ENCODE results near the gene SNRK.

The SNRK gene

DNA sequence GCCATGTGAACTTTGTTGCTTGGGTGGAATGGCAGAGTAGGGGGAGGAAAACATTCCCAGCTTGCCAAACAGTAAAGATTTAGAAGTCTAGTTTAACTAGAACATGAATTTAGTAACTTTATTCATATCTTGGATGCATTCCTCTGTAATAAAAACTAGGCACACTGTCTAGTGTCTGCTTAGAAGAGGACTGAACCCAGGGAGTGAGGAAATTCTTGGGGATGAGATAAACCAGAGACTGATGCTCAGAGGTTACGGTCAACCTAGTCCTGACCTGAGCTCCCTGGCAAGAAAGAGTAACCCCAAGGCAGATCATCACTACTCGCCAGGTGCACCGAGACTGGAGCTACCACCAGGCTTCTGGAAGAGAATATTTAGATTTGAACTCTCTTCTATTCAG, 58.2 kb downstream of the SNRK start:
- Histone ChIP-seq H3K36me3 (replicated peaks) (peaks cover 40% of the 10 kb centered on the region), H3K27me3 (replicated peaks) (no peaks in the 10 kb centered on the region), H3K4me3 (ENCODE audit: low read depth, low read length) (no peak overlapping the region), H3K27ac (no peak overlapping the region)
- DNase-seq: no peak
- in situ Hi-C loops (cut with HindIII; ENCODE audit: low pct_ligation_motif_present, low sequenced_read_pairs): no loop called here
- TF ChIP-seq, protein P1, sequence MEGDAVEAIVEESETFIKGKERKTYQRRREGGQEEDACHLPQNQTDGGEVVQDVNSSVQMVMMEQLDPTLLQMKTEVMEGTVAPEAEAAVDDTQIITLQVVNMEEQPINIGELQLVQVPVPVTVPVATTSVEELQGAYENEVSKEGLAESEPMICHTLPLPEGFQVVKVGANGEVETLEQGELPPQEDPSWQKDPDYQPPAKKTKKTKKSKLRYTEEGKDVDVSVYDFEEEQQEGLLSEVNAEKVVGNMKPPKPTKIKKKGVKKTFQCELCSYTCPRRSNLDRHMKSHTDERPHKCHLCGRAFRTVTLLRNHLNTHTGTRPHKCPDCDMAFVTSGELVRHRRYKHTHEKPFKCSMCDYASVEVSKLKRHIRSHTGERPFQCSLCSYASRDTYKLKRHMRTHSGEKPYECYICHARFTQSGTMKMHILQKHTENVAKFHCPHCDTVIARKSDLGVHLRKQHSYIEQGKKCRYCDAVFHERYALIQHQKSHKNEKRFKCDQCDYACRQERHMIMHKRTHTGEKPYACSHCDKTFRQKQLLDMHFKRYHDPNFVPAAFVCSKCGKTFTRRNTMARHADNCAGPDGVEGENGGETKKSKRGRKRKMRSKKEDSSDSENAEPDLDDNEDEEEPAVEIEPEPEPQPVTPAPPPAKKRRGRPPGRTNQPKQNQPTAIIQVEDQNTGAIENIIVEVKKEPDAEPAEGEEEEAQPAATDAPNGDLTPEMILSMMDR (IDR thresholded peaks at IDR 0.05; ENCODE audit: low read depth, low read length, missing control alignments): no peak

GRCh38 chr3:43345246-43345645, 58.9 kb downstream of the SNRK start:
- TF ChIP-seq, protein P1 (IDR thresholded peaks at IDR 0.05; ENCODE audit: low read depth, low read length, missing control alignments): no peak
- DNase-seq: no peak
- Histone ChIP-seq H3K27me3 (replicated peaks) (no peaks in the 10 kb centered on the region), H3K27ac (no peak overlapping the region), H3K36me3 (replicated peaks) (peaks cover 42% of the 10 kb centered on the region), H3K4me3 (ENCODE audit: low read depth, low read length) (no peak overlapping the region)
- in situ Hi-C loops (cut with HindIII; ENCODE audit: low pct_ligation_motif_present, low sequenced_read_pairs): no loop called here

DNA sequence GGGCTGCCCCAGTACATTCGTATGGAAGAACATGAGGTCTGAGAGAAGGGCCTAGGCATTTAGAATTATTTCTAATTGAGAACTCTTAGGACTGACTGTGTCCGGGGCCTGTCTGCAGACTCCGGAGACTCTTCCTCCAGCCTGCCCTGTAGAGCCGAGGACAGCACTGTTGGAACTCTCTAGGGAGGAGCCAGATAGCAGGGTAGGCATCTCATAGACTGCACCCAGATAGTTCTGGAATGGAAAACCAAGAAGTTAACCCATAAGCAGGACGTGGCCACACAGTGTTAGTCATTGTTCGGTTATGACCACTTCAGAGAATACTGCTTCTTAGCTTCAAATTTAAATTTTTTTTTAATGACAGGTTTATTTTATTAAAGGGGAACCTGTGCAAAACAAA, 59.5 kb downstream of the SNRK start:
- Histone ChIP-seq H3K27me3 (replicated peaks) (no peaks in the 10 kb centered on the region), H3K36me3 (replicated peaks) (peaks cover 43% of the 10 kb centered on the region), H3K4me3 (ENCODE audit: low read depth, low read length) (no peak overlapping the region), H3K27ac (peak overlapping the region; percentile 14)
- in situ Hi-C loops (cut with HindIII; ENCODE audit: low pct_ligation_motif_present, low sequenced_read_pairs): no loop called here
- DNase-seq: peak; percentile 78
- TF ChIP-seq, protein P1 (IDR thresholded peaks at IDR 0.05; ENCODE audit: low read depth, low read length, missing control alignments): no peak

DNA sequence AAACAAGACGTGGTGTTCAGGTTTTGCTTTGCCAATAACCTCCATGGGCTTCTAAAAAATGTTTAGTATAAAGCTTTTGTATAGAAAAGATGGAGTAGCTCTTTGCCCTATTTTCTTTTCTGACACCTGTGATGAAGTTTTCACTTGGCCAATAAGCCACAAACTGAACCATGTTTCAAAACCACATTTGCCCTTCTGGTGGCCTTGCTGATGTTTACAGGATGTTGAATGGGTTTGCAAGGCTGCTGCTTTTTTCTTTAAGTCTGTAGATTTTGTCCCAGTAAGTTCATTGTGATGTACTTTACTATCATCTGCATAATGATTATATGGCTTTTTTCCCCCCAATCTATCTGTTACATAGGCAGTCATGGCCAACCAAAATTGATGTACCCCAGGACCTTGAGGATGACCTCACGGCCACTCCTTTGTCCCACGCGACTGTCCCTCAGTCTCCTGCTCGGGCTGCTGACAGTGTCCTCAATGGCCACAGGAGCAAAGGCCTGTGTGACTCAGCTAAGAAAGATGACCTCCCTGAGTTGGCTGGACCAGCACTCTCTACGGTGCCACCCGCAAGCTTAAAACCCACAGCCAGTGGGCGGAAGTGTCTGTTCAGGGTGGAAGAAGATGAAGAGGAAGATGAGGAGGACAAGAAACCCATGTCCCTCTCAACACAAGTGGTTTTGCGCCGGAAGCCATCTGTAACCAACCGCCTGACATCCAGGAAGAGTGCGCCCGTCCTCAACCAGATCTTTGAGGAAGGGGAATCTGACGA, 60.8 kb downstream of the SNRK start:
- Histone ChIP-seq H3K36me3 (replicated peaks) (peaks cover 40% of the 10 kb centered on the region), H3K27ac (no peak overlapping the region), H3K27me3 (replicated peaks) (no peaks in the 10 kb centered on the region), H3K4me3 (ENCODE audit: low read depth, low read length) (no peak overlapping the region)
- DNase-seq: no peak
- in situ Hi-C loops (cut with HindIII; ENCODE audit: low pct_ligation_motif_present, low sequenced_read_pairs): no loop called here
- TF ChIP-seq, protein P1 (IDR thresholded peaks at IDR 0.05; ENCODE audit: low read depth, low read length, missing control alignments): no peak

- in situ Hi-C loops (cut with HindIII; ENCODE audit: low pct_ligation_motif_present, low sequenced_read_pairs): no loop called here
- no peaks in the 10 kb centered on the region for H3K27me3 ChIP-seq (replicated peaks)
- peaks cover 36% of the 10 kb centered on the region for H3K36me3 ChIP-seq (replicated peaks)
- no peak overlapping the region for H3K27ac ChIP-seq
- DNase-seq: no peak
- H3K4me3 ChIP-seq (ENCODE audit: low read depth, low read length): no peak overlapping the region
- TF ChIP-seq, protein P1 (IDR thresholded peaks at IDR 0.05; ENCODE audit: low read depth, low read length, missing control alignments): no peak
These were observed 61.4 kb downstream of the SNRK start for GRCh38 chr3:43347774-43348173.

DNA sequence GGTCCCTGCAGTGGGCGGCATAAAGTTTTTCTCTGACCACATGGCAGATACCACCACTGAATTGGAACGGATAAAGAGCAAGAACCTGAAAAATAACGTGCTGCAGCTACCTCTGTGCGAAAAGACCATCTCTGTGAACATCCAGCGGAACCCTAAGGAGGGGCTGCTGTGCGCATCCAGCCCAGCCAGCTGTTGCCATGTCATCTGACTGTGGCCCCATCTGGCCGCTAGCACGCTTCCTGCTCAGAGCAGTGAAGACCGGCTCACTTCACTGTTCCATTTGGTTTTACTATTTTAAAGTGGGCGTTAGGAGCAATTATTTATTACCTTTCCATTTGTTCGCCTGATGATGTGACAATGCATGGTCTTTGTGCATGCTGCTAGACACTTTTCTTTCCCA, 62.0 kb downstream of the SNRK start:
- peaks cover 31% of the 10 kb centered on the region for H3K36me3 ChIP-seq (replicated peaks)
- H3K4me3 ChIP-seq (ENCODE audit: low read depth, low read length): no peak overlapping the region
- no peak overlapping the region for H3K27ac ChIP-seq
- in situ Hi-C loops (cut with HindIII; ENCODE audit: low pct_ligation_motif_present, low sequenced_read_pairs): no loop called here
- DNase-seq: no peak
- TF ChIP-seq, protein P1 (IDR thresholded peaks at IDR 0.05; ENCODE audit: low read depth, low read length, missing control alignments): no peak
- H3K27me3 ChIP-seq (replicated peaks): no peaks in the 10 kb centered on the region
